Epithelial cell of proximal tubule (primary cell): Measurements from ENCODE around the gene INTS11. TPM values are rescaled to one million over a fixed set of nuclear protein-coding genes. Genes with fewer than 3 reads are reported as not detected.
A peak's percentile ranks its signal among the peaks of the same experiment; 100 is the strongest.

Experiments
- DNase-seq: peaks from one replicate; pipeline ENCODE4 v3.0.0-alpha.2; 2011; ENCODE audit warnings: low read depth
- H3K4me3 ChIP-seq: 2 replicates; pipeline ENCODE4 v1.5.1; 2011; ENCODE audit warnings: low read depth, mild to moderate bottlenecking, low read length
- total RNA-seq: library from RNA; depleted of rRNA; stranded (reverse); fragments of >200 nt; gene quantifications from 2 replicates; pipeline ENCODE4 v1.2.3, GENCODE V29; 2015
- TF ChIP-seq, protein P1 (sequence below): conservative IDR thresholded peaks from 2 replicates; pipeline ENCODE4 v1.5.1; 2012; ENCODE audit warnings: low read depth, mild to moderate bottlenecking, low read length

INTS11 gene
- total RNA-seq, 1 donor from 2014 or later: 58.7 TPM

DNA sequence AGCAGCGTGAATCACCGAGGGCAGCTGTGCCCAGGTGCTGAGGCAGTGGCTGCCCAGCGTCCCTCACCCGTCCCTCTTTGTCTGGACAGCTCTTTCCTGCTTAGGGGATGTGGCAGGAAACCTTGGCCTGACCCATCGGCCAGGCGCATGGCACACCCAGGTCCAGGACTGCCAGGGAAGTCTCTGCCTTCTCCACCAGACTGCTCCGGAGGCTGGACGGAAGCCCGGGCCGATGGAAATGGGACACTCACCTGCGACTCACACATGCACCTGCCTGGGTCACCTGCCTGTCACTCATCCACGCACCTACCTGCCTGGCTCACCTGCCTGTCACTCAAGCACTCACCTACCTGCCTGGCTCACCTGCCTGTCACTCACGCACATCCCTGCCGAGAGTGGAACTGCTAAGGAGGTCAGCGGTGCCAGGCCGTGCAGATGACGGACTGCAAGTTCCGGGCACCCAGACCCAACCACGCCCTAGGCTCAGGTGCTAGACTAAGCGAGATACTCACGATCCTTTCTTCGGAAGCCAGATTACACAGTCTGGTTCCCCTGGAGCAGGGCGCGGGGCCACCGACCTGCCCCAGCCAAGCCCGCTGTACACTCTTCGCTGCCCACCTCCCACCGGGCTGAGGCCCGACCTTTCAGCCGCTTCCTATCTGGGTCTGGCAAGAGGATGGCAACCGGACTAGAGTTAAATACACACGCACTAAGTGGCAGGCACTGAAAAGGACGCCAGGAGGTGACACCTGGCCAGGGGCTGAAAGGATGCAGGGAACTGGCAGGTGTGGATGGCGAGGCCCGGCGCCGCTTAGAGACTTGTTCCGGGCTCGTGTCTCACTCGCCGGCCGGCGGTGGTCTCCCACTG, 51.9 kb downstream of the INTS11 start:
- peak overlapping the region; percentile 73 for H3K4me3 ChIP-seq
- no peak for DNase-seq
- TF ChIP-seq, protein P1, sequence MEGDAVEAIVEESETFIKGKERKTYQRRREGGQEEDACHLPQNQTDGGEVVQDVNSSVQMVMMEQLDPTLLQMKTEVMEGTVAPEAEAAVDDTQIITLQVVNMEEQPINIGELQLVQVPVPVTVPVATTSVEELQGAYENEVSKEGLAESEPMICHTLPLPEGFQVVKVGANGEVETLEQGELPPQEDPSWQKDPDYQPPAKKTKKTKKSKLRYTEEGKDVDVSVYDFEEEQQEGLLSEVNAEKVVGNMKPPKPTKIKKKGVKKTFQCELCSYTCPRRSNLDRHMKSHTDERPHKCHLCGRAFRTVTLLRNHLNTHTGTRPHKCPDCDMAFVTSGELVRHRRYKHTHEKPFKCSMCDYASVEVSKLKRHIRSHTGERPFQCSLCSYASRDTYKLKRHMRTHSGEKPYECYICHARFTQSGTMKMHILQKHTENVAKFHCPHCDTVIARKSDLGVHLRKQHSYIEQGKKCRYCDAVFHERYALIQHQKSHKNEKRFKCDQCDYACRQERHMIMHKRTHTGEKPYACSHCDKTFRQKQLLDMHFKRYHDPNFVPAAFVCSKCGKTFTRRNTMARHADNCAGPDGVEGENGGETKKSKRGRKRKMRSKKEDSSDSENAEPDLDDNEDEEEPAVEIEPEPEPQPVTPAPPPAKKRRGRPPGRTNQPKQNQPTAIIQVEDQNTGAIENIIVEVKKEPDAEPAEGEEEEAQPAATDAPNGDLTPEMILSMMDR: no peak

DNA sequence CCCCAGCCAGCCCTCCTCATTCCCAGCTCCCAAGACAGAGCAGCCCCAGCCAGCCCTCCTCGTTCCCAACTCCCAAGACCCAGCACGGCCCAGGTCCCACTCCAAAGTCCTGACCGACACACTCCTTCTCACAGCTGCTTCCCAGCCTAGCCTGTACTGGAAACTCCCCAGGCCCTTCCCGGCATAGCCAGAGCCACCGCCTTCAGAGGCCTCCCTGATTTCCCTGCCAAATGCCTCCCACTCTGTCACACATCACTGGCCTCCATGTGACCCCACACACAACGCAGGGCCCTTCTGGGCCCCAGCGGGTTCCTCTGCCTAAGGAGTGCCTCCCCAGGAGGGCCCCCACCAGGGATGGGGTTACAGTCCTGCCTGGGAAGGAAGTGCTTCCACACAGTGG, 53.6 kb downstream of the INTS11 start:
- H3K4me3 ChIP-seq: peak overlapping the region; percentile 38
- DNase-seq: no peak

DNA sequence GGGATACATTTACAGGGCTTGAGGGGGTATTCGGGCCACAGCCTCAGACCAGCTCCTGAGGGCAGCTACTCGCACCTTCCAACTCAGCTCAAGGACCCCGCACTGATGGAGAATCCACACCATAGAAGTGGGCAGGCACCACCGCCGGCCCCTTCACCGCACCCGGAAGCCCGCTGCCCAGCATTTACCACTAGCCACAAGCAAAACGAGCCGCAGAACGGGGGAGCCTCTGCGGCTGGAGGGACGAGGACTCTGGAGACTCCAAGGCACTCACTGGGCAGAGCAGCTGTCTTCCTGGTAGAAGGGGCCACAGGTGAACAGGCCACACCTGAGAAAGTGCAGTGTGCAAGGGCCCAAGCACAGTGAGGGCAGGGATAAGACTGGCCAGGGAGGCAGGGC, 56.2 kb downstream of the INTS11 start:
- TF ChIP-seq, protein P1: no peak
- no peak overlapping the region for H3K4me3 ChIP-seq
- no peak for DNase-seq

More for the DNA sequence above, 53.6 kb downstream of the INTS11 start:
- TF ChIP-seq, protein P1: no peak

DNA sequence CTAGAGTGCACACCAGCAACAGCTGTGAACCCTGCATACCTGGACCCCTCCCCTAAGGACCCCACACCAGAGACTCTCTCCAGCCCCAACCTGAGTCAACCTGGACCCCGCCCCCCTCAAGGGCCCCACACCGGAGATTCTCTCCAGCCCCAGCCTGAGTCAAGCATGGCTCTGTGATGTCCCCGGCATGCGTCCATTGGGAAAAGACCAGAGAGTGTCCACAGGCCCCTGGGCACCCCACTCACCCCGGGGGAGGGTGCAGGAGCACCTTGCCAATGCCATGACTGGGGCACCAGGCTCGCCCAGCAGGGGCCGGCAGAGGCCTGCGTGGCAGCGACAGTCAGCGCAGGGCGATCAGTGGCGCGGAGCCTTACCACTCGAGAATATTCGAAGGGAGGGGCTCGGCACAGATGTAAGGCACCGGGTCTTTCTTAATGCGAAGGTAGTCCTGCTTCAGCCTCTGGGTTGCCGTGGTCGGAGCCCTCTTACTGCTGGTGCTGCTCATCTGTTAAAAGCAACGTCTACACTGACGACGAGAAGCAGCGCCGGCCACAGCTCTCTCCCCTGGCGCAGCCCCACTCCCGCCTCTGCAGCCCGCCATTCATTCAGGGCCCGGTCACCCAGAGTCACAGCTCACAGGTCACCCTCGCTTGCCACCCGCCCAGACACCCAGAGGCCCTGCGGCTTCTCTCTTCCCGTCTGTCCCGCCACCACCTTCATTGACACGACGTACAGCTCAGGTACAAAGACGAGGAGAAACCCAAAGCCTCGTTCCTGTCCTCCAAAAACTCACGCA, 56.8 kb downstream of the INTS11 start:
- no peak overlapping the region for H3K4me3 ChIP-seq
- TF ChIP-seq, protein P1: no peak
- DNase-seq: no peak

DNA sequence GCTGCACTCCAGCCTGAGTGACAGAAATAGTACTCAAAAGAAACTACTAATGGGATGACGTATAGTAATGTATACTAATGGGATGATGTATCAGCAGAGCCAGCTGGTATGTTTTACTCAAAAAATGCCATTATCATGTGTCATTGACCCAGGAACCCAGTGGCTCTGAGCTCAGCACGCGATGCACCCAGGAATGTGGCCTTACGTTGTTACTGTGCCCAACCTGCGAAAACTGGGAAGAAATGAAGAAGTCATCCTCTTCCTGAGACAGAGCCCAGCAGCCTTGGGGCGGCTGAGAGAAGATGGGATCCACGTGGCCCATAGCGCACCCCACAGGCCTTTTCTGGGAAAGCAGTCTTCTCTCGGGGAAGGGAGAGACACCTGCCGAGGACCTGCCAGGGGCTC, 59.6 kb downstream of the INTS11 start:
- TF ChIP-seq, protein P1: peak; percentile 47
- no peak overlapping the region for H3K4me3 ChIP-seq
- DNase-seq: no peak

DNA sequence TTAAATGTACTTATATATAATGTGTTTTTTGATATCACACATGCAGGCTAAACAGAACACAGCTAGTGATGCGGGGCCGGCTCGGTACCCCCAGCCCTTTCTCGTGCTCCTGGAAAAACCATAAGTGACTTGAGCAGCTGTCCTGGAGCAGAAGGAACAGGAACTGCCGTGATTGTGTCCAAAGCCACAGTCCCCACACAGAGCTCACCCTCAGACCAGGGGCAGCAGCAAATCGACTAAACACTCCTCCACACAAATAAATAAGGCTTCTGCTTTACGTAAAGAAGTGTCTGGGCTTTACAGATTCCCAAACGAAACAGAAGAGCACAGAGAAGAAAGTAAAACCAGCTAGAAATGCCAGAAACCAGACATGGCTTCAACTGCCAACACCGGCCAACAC, 60.4 kb downstream of the INTS11 start:
- TF ChIP-seq, protein P1: no peak
- no peak overlapping the region for H3K4me3 ChIP-seq
- no peak for DNase-seq
